ENCODE data around the gene STAT3. TPM values are rescaled to one million over a fixed set of nuclear protein-coding genes. Genes with fewer than 3 reads are reported as not detected.

STAT3 gene
- total and polyA plus RNA-seq, 2 of the 13 experiments (the other 11 are each of a cell fraction or from before 2014, with no cell fraction given) = 61.8 to 62.4 TPM

DNA sequence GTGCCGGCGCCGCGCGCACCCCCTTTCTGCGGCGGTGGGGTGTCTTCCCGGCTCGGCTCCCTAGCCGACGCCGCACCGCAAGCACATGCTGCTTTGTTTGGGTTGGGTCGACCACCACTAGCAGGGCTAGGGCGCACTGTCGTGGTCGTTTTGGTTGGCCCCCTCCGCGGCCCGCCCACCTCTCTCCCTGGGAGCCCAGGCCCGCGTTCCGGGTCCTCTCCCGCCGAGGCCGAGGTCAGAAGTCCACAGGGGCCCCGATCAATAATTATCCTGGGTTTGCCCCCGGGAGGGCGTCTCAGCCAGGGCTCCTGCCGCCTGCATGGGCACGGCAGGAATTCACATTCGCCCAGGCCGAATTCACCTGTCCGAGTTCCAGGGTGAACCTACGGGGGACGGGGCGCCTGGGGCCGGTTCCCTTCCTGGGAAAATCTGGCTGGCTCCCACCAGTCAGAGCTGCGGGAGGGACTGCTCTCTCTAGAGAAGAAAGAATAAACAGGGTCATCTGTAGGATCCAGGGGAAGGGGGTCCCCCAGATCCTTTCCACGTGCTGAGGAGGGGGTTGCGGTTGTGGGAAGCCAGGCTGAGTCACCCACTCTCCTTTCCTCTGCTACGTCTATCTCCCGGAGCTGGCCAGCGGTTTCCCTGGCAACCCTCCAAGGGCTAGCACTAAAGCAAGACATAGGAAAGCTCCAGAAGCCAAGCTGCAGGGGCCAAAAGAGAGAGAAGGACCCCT is 111.5 kb downstream of the STAT3 start (continued):
- TF ChIP-seq MLX (CRISPR knock-in tag; IDR thresholded peaks at IDR 0.05) (peak; percentile 76), ZNF160 (CRISPR knock-in tag; IDR thresholded peaks at IDR 0.05) (peak; percentile 81; the same call in 1 of the 2 replicates), SP5 (CRISPR knock-in tag; IDR thresholded peaks at IDR 0.05; ENCODE audit: borderline replicate concordance, low read depth) (peak; percentile 67), PCBP1 (IDR thresholded peaks at IDR 0.05; ENCODE audit: borderline replicate concordance, low read depth, low read length) (0 out of 2 replicates have a peak, but pooled peaks have one; percentile 50), ZBTB46 (CRISPR knock-in tag; IDR thresholded peaks at IDR 0.05; ENCODE audit: borderline replicate concordance) (peak; percentile 98; the same call in 1 of the 2 replicates), ZNF563 (CRISPR knock-in tag; IDR thresholded peaks at IDR 0.05) (peak; percentile 91), ZNF33B (CRISPR knock-in tag; IDR thresholded peaks at IDR 0.05) (no peak; the same call in 1 of the 2 replicates), ZNF331 (CRISPR knock-in tag; IDR thresholded peaks at IDR 0.05) (peak; percentile 80), NFYB (CRISPR knock-in tag; IDR thresholded peaks at IDR 0.05) (peak; percentile 23; the same call in 1 of the 2 replicates), ZNF317 (CRISPR knock-in tag; IDR thresholded peaks at IDR 0.05) (peak; percentile 58; the same call in 1 of the 2 replicates), HES4 (CRISPR knock-in tag; IDR thresholded peaks at IDR 0.05; ENCODE audit: borderline replicate concordance) (peak; percentile 85), ZNF124 (CRISPR knock-in tag; IDR thresholded peaks at IDR 0.05) (peak; percentile 77), ZKSCAN1 (IDR thresholded peaks at IDR 0.05; ENCODE audit: low read length) (no peak), ZNF703 (CRISPR knock-in tag; IDR thresholded peaks at IDR 0.05; ENCODE audit: borderline replicate concordance) (peak; percentile 89), CENPX (CRISPR knock-in tag; IDR thresholded peaks at IDR 0.05) (no peak), NFYC (CRISPR knock-in tag; IDR thresholded peaks at IDR 0.05) (no peak), RNF219 (CRISPR knock-in tag; IDR thresholded peaks at IDR 0.05) (no peak), ZNF276 (CRISPR knock-in tag; IDR thresholded peaks at IDR 0.05; ENCODE audit: low read depth) (peak; percentile 52; the same call in 1 of the 2 replicates)
- TF ChIP-seq, protein P1, sequence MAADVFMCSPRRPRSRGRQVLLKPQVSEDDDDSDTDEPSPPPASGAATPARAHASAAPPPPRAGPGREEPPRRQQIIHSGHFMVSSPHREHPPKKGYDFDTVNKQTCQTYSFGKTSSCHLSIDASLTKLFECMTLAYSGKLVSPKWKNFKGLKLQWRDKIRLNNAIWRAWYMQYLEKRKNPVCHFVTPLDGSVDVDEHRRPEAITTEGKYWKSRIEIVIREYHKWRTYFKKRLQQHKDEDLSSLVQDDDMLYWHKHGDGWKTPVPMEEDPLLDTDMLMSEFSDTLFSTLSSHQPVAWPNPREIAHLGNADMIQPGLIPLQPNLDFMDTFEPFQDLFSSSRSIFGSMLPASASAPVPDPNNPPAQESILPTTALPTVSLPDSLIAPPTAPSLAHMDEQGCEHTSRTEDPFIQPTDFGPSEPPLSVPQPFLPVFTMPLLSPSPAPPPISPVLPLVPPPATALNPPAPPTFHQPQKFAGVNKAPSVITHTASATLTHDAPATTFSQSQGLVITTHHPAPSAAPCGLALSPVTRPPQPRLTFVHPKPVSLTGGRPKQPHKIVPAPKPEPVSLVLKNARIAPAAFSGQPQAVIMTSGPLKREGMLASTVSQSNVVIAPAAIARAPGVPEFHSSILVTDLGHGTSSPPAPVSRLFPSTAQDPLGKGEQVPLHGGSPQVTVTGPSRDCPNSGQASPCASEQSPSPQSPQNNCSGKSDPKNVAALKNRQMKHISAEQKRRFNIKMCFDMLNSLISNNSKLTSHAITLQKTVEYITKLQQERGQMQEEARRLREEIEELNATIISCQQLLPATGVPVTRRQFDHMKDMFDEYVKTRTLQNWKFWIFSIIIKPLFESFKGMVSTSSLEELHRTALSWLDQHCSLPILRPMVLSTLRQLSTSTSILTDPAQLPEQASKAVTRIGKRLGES (CRISPR knock-in tag; IDR thresholded peaks at IDR 0.05; ENCODE audit: borderline replicate concordance) = peak; percentile 69
